ENCODE measurements around the gene NR4A2.

Gene NR4A2

GRCh38 chr2:156332534-156333273, at the start of gene NR4A2:
Gene NR4A2, minus strand, starts transcription at chr2:156332721. Its CDS starts 2,535 bp downstream, at chr2:156330186.
- peak; percentile 91 for DNase-seq (ENCODE audit: low spot score)

DNA sequence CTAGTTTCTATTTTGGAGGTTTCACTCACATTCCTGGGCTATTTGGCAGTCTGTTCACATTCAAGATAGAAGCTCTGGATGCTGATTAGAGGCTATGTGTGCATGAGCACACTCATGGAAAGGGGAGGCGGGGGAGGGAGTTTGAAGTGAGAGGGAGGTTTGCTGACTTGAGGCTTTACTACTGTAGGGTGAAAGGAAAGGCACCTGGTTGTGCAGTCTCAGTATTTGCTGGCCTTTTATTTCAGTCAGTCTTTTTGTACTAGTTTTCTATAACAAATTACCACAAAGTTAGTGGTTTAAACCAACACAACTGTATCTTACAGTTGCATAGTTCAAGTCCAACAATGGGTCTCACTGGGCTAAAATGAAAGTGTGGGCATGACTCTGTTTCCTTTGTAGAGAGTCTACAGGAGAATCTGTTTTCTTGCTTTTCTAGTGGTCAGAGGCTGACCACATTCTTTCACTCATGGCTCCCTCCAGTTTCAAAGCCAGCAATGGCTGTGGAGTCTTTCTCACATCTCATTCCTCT, 47.7 kb upstream of the NR4A2 start:
- no peak for DNase-seq (ENCODE audit: low spot score)

GRCh38 chr2:156379714-156380113, 47.2 kb upstream of the NR4A2 start:
- no peak for DNase-seq (ENCODE audit: low spot score)

GRCh38 chr2:156379071-156379470, 46.5 kb upstream of the NR4A2 start:
- DNase-seq (ENCODE audit: low spot score) = no peak

DNA sequence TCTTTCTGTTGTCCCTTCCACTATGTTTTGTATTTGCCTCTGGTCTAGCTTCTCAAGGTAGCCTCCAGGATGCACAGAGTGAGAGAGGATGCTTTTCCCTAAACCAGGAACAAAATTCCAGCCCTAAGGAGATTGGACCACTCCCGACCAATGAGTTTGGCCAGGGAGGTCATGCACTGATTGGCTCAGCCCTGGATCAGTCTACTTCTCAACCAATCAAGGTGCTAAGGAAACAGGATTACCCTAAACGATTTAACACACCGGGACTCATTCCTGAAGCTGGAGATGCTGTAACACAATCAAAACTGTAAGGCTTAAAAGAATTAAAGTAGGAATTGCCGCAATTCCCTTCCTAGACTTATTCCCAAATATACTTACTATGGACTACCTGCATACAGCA, 34.2 kb upstream of the NR4A2 start:
- no peak for DNase-seq (ENCODE audit: low spot score)

- DNase-seq (ENCODE audit: low spot score) = no peak
These were observed 30.6 kb upstream of the NR4A2 start for GRCh38 chr2:156363141-156363540.

- DNase-seq (ENCODE audit: low spot score) = no peak
These were observed 23.7 kb upstream of the NR4A2 start for GRCh38 chr2:156356014-156356754.

GRCh38 chr2:156352911-156353310, 20.4 kb upstream of the NR4A2 start:
- no peak for DNase-seq (ENCODE audit: low spot score)

- no peak for DNase-seq (ENCODE audit: low spot score)
These were observed 18.0 kb upstream of the NR4A2 start for GRCh38 chr2:156350374-156351142.

DNA sequence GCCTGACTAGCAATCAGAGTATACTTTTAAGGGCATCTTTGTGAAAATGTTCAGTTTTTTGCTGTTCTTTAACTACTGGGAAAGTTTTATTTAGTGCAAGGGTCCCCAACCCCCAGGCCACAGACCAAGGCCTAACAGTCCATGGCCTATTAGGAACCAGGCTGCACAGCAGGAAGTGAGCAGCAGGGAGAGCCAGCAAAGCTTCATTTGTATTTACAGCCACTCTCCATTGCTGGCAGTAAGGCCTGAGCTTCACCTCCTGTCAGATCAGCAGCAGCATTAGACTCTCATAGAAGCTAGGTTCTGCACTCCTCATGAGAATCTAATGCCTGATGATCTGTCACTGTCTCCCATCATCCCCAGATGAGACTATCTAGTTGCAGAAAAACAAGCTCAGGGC, 17.1 kb upstream of the NR4A2 start:
- DNase-seq (ENCODE audit: low spot score) = no peak

- DNase-seq (ENCODE audit: low spot score) = no peak
These were observed 16.6 kb upstream of the NR4A2 start for GRCh38 chr2:156349161-156349560.

DNA sequence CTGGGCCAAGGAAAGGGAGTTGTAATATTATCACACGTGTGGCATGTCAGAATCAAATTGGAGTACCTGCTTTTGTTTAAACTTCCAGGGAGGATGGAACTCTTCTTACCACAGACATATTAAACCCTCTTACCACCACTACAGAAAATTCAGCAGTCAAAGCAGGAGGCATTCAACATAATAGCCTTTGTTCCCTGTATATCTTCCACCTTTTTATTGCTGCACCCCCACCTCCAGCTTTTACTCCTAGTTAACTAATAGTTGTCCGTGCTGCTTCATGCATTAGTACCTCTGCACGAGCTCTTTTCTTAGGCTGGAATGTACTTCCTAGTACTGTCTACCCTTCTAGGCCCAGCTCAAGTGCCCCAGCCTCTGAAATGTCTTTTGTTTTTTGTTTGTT, 14.9 kb upstream of the NR4A2 start:
- no peak for DNase-seq (ENCODE audit: low spot score)

- DNase-seq (ENCODE audit: low spot score) = no peak
These were observed 14.2 kb upstream of the NR4A2 start for GRCh38 chr2:156346731-156347130.

DNA sequence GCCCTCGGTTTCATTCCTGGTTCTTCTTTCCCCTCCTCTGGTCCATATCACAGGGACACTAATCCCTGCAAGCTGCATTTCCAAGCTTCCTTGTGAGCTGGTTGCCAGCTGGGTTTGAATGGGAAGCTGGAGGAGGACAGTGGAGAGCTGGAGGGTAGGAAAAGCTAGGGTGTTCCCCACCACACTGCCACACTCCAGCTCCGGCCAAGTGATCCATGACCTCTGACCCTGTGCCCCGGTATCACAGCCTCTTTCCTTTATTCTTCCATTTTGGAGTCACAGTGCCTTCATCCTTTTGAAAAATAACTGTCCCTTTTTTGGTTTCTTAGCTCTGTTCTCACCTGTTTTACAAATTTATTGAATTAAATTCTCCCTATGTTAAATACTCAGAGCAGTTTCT, 13.1 kb upstream of the NR4A2 start:
- no peak for DNase-seq (ENCODE audit: low spot score)

DNA sequence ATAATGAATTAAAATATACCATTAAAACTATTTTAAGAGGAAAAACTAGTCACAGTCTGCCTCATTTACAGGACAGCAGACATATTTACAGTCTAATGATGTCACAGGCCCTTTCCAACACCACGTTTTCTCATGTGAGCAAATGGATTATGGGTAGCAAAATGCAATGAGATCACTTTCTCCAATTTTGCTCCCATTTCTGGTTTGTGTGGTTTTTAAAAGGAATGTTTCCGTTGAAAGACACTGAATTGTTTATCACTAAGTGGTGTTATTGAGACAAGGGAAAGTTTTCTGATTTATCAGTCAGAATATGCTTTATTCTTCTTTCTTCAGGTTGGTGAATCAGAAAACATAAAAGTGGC, 11.4 kb upstream of the NR4A2 start:
- no peak for DNase-seq (ENCODE audit: low spot score)

GRCh38 chr2:156343096-156343939, 10.8 kb upstream of the NR4A2 start:
- DNase-seq (ENCODE audit: low spot score) = peak; percentile 13

DNA sequence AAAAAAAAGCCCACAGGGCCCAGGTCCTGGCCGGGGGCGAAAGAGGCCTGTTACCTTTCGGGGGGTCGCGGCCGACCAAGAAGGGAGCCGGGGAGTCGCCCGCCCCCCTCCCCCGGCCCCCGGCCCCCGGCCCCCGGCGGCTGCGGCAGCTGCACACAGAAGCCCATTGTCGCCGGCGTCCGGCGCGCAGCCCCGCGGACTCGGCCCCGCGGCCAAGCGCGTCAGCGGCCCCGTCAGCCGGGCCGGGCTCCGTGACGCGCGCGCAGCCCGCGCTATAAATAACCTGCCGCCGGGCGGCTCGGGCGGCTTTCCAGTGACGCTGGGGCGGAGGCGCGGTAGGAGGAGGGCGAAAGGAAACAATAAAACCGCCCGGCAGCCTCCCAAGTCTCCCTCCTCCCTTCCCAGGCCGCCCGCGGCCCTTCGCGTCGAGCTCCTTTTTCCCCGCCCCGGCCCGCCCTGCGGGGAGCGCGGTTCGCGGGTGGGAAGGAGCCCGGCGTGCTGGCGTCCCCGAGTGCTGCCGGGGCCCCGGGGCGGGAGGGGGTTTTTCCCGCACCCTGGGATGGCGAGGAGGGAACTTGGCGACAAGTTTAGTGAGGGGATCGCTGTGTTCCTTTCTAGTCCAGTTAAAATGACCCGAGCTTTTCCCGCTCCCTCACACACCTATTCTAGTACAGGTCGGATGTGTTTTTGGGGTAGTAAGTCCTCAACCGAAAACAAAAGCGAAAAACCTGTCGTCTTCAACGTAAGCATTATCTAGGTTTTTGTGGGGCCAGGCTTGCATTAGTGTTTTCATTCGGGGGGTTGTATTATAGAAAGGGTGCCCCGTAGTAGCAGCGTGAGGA, 10.0 kb upstream of the NR4A2 start:
- DNase-seq (ENCODE audit: low spot score) = peak; percentile 84

- peak; percentile 88 for DNase-seq (ENCODE audit: low spot score)
These were observed 9.1 kb upstream of the NR4A2 start for GRCh38 chr2:156341452-156342253.

GRCh38 chr2:156340804-156341451, 8.4 kb upstream of the NR4A2 start:
- DNase-seq (ENCODE audit: low spot score) = no peak
